IMR-90 (cell line): ENCODE data around the gene CDKN2A. TPM values are rescaled to one million over a fixed set of nuclear protein-coding genes. Genes with fewer than 3 reads are reported as not detected.

Experiments
- CHD1 ChIP-seq: IDR thresholded peaks from 2 replicates; pipeline ENCODE4 v1.6.1; 2012; ENCODE audit warnings: low read depth, low read length, improper control_type of control experiment
- polyA plus RNA-seq, 3 experiments: library from polyadenylated mRNA; depleted of rRNA; stranded (reverse); fragments of >200 nt; gene quantifications; 2 replicates each; pipeline ENCODE4 v1.2.3, GENCODE V29; 2012; ENCODE audit warnings: low replicate concordance in 1 of 3
- total RNA-seq: library from RNA; depleted of rRNA; stranded (reverse); fragments of >200 nt; gene quantifications from 2 replicates; pipeline ENCODE4 v1.2.3, GENCODE V29; 2012
- TF ChIP-seq, protein P1 (sequence below): fragments of 150-350 bp; IDR thresholded peaks from 2 replicates; pipeline ENCODE4 v1.6.1; 2016; ENCODE audit warnings: low read depth, mild to moderate bottlenecking, low read length, moderate library complexity, borderline replicate concordance

CDKN2A gene
- total and polyA plus RNA-seq, 2 of the 4 experiments (the other 2 are of a cell fraction): 11.3 to 75.3 TPM

DNA sequence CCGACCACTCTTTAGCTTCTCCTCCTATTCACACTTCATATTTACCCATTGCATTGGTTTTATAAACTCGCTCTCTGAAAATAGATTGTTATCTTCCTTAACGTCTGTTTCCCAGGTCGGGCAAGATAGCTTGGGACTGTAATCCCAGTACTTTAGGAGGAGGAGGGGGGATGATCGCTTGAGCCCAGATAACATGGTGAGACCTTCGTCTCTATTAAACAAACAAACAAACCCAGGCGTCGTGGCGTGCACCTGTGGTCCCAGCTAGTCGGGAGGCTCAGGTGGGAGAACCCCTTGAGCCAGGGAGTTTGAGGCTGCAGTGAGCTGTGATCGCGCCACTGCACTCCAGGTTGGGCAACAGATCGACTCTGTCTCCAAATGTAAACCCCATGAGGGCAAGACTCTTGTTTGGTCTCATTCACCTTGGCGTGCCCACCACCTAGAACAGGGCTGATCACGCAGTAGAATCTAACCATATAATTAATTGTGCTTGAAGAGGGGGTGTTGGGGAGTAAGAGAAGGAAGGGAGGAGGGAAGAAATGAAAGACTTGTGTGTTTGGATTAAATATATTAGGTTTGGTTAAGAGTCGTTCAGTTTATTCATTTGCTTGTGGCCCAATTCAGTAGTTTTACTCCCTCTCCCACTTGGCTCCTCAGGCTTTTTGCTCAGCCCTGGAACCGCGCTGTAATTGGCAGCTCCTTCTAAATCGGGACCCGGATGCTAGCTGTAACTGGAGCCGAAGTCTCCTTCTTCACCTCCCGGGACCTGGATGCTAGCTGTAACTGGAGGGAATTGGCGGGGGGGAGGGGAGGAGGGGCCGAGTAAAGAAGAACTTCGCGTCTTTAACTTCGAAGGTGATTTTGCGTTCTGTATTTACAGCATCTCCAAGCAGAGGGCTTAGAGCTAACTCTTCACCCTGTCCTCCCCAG is 24.9 kb downstream of the CDKN2A start (continued):
- TF ChIP-seq, protein P1, sequence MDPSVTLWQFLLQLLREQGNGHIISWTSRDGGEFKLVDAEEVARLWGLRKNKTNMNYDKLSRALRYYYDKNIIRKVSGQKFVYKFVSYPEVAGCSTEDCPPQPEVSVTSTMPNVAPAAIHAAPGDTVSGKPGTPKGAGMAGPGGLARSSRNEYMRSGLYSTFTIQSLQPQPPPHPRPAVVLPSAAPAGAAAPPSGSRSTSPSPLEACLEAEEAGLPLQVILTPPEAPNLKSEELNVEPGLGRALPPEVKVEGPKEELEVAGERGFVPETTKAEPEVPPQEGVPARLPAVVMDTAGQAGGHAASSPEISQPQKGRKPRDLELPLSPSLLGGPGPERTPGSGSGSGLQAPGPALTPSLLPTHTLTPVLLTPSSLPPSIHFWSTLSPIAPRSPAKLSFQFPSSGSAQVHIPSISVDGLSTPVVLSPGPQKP: no peak
- no peak for TF ChIP-seq CHD1
